Erythroblast (primary cell): ENCODE measurements around the gene PTPRB.
"Not testable (repeated sequence)": the region's sequence is repeated elsewhere in the genome, so short reads cannot be mapped to it uniquely, and the experiment has no call there.

ENCODE experiments used
- DNase-seq, 2 experiments: peaks; one replicate each; lab custom pipeline; 2025; lab: John Stamatoyannopoulos, UW
- GATA1 ChIP-seq: IDR thresholded peaks from 2 replicates; pipeline ENCODE4 v1.6.1; 2011; ENCODE audit warnings: low read depth, mild to moderate bottlenecking, control low read depth, low read length, moderate library complexity
- POLR2A ChIP-seq: IDR thresholded peaks from 2 replicates; pipeline ENCODE4 v1.6.1; 2011; ENCODE audit warnings: mild to moderate bottlenecking, low read length

The PTPRB gene

GRCh38 chr12:70520847-70521246 is 116.4 kb downstream of the PTPRB start:
- TF ChIP-seq POLR2A (no peak), GATA1 (no peak)
- DNase-seq: no peak

GRCh38 chr12:70513426-70513825 is 123.8 kb downstream of the PTPRB start:
- no peak for DNase-seq
- TF ChIP-seq POLR2A (no peak), GATA1 (no peak)

GRCh38 chr12:70508178-70508577 is 129.1 kb downstream of the PTPRB start:
- TF ChIP-seq POLR2A (no peak), GATA1 (no peak)
- no peak for DNase-seq

GRCh38 chr12:70507442-70507841 is 129.8 kb downstream of the PTPRB start:
- no peak for DNase-seq
- TF ChIP-seq POLR2A (no peak), GATA1 (no peak)

- DNase-seq: no peak
- no peak for TF ChIP-seq POLR2A
- no peak for TF ChIP-seq GATA1
Measured at GRCh38 chr12:70497508-70497907, 139.7 kb downstream of the PTPRB start.

- DNase-seq: not testable (repeated sequence)
Measured at GRCh38 chr12:70492904-70493303, 144.3 kb downstream of the PTPRB start.

DNA sequence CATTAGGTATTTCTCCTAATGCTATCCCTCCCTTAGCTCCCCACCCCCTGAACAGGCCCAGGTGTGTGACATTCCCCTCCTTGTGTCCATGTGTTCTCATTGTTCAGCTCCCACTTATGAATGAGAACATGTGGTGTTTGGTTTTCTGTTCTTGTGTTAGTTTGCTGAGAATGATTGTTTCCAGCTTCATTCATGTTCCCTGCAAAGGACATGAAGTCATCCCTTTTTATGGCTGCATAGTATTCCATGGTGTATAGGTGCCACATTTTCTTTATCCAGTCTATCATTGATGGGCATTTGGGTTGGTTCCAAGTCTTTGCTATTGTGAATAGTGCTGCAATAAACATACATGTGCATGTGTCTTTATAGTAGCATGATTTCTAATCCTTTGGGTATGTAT is 146.3 kb downstream of the PTPRB start:
- not testable (repeated sequence) for DNase-seq

DNA sequence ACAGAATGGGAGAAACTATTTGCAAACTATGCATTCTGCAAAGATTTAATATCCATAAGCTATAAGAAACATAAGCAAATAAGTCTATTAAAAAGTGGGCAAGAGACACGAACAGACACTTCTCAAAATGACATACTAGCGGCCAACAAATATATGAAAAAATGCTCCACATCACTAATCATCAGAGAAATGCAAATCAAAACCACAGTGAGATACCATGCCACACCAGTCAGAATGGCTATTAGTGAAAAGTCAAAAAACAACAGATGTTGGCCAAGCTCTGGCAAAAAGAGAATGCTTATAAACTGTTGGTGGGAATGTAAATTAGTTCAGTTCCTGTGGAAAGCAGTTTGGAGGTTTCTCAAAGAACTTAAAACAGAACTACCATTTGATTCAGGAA is 149.8 kb downstream of the PTPRB start:
- no peak for TF ChIP-seq GATA1
- no peak for TF ChIP-seq POLR2A
- no peak for DNase-seq

DNA sequence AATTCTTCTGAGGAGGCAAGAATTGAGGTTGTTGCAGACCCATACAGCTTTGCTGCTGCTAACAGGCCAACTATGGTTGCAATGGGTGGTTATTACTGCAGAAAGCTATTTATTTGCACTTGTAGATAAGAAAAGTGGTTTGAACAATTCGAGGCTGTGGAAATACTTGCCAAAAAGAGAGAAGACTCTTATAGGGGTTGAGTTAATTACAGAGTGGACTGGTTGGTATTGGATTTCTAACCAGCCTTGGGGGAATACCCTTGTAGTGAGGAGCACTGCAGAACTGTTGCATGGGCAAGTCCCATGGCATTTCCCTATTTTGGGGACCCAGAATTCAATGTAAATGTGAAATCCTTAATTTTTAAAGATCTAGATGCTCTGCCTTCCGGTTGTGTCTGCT is 150.6 kb downstream of the PTPRB start:
- no peak for DNase-seq
- TF ChIP-seq GATA1: no peak
- no peak for TF ChIP-seq POLR2A

- no peak for DNase-seq
- TF ChIP-seq GATA1: no peak
- no peak for TF ChIP-seq POLR2A
Measured at GRCh38 chr12:70485704-70486103, 151.5 kb downstream of the PTPRB start.

DNA sequence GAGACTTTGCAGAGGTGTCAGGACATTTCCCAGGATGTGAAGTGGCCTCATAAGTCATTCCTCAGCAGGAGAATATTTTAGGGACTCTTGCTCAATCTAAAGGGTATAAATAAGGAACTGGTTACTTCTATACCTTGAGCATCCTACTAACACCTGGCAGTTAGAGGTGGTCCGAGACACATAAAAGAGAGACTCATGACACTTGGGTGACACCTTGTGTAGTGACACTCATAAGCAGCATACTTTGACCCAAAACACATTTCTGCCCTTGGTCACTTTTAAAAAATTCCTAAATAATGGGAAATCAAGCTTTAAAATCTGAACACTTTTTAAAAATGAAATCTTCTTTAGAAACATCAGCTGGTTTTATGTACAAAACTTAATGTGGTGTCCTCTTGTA is 152.8 kb downstream of the PTPRB start:
- TF ChIP-seq GATA1: no peak
- TF ChIP-seq POLR2A: no peak
- no peak for DNase-seq

DNA sequence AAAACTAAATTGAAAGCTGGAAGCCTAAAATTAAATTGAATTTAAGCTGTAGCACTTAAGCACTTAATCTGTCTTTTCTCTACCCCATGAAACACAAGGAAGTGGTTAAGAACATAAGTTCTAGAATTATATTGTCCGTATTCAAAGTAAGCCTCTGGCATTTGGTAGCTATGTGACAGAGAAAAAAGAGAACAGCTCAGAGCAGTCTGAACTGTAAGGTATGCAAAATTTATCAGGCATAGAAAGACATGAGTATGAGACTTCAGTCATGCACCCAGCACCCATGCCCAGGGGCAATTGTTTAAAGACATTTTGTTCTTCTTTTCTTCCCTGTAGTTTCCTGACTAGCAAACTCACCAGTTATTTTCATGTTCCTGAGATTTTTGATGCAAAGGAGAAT is 154.5 kb downstream of the PTPRB start:
- DNase-seq: no peak
- TF ChIP-seq POLR2A: no peak
- TF ChIP-seq GATA1: no peak

DNA sequence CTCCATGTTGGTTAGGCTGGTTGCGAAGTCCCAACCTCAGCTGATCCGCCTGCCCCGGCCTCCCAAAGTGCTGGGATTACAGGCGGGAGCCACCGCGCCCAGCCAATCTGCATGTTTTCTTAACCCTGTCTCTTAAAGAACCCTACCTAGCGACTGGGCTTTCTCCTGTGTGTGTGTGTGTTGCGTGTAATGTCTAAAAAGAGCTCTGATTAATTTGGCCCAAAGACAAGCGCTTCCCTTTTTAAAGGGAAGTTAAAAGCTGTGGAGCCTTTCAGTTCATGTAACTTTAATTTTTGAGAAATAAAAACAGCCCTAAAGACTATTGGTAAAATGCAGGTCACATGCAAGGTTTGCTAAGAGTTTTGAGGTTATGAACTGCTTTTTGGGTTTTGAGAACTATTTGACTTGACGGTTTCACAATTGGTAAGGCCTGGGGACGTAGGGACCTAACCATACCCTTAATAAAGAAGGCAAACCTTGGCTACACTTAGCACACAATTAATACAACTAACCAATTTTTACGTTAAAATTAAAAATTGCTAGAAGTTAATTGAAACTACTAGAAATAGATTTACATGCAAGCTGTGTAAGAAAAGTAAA is 167.9 kb downstream of the PTPRB start:
- TF ChIP-seq POLR2A (no peak), GATA1 (no peak)
- no peak for DNase-seq

DNA sequence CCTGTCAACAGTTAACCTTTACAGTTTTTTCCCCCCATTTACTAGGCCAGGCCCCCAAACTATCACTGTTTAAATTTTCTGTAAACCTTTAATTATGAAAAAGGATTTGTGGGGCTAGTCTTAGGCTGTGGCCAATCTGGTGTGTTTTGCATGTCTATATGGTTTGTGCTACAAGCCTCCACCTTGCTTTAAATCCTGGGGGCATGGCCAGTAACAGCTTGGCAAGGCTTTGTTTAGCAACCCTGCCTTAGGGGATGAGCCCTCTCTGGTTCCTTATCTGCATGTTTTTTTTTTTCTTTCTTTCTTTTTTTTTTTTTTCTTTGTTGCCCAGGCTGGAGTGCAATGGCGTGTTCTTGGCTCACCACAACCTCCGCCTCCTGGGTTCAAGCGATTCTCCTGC is 168.5 kb downstream of the PTPRB start:
- DNase-seq: no peak
- TF ChIP-seq GATA1: no peak
- no peak for TF ChIP-seq POLR2A

DNA sequence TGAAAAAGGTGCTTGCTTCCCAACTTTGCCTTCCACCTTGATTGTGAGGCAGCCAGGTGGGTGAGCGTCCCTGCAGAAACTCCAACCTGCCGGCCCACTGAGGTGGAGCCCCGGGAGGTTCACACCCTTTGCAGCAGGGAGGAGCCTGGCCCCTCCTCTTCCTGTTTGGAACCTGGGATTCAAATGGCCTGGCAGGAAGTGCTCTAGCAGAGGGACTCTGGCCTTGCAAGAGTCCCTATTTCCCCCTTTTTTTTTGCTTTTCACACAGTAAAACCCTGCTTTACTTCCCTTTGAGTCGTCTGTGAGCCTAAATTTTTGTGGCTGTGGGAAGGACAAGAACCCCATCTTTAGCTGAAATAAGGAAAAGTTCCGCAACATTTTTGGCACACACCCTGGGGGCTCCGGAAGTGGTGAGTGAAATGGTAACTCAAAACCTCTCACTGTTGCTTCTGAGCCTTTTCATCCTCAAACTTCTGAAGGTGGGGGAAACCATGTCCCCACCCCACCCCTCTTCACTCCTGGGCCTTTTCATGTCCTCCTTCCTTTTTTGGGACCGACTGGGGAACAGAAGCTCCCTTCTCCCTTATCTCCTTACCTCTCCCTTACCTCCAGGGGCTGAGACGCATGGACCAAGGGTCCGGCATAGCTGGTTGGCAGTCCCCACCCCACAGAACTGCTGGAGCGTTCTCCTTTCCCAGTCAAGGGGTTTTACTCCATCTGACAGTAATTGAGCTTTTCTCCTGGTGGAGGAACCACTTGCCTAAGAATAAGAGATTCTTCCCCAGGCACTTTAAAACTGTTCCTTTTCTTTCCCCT is 169.1 kb downstream of the PTPRB start:
- TF ChIP-seq POLR2A (no peak), GATA1 (no peak)
- DNase-seq: no peak

DNA sequence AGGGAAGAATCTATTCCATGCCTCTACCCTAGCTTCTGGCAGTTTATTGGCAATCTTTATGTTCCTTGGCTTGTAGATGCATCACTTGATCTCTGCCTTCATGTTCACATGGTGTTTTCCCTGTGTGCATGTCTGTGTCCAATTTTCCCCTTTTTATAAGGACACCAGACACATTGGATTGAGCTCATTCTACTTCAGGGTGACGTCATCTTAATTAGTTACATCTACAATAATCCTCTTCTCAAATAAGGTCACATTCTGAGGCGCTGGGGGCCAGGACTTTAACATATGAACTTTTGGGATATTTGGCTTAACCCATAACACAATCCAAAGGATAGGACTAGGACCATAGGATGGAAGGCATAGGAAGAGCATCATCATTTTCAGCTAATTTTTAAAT is 169.8 kb downstream of the PTPRB start:
- DNase-seq: no peak
- TF ChIP-seq GATA1: no peak
- no peak for TF ChIP-seq POLR2A
